GM19455 (cell line): Measurements from ENCODE around the gene DNAJB2.
"Not testable (repeated sequence)": the region's sequence is repeated elsewhere in the genome, so short reads cannot be mapped to it uniquely, and the experiment has no call there.

Source experiments
- ATAC-seq: cut with Tn5 transposase; IDR thresholded peaks from one replicate; pipeline ENCODE4 v1.9.1; 2021; ENCODE audit not compliant: unreplicated experiment

DNAJB2 gene

GRCh38 chr2:219298759-219299371, 19.7 kb downstream of the DNAJB2 start:
- no peak for ATAC-seq

GRCh38 chr2:219299372-219299760, 20.2 kb downstream of the DNAJB2 start:
- no peak for ATAC-seq

- no peak for ATAC-seq
Observed at GRCh38 chr2:219300022-219300421, 20.9 kb downstream of the DNAJB2 start.

GRCh38 chr2:219302412-219302968, 23.3 kb downstream of the DNAJB2 start:
- ATAC-seq = no peak

GRCh38 chr2:219304223-219304622, 25.1 kb downstream of the DNAJB2 start:
- no peak for ATAC-seq

- no peak for ATAC-seq
Observed at GRCh38 chr2:219306047-219306446, 26.9 kb downstream of the DNAJB2 start.

- no peak for ATAC-seq
Observed at GRCh38 chr2:219308142-219309101, 29.3 kb downstream of the DNAJB2 start.

GRCh38 chr2:219309278-219309677, 30.1 kb downstream of the DNAJB2 start, which contains the start of gene PTPRN:
Gene PTPRN, minus strand, starts transcription at chr2:219309401. Its CDS starts 69 bp downstream, at chr2:219309332.
- ATAC-seq = no peak

GRCh38 chr2:219312683-219313263, 33.6 kb downstream of the DNAJB2 start:
- not testable (repeated sequence) for ATAC-seq

- ATAC-seq = no peak
Observed at GRCh38 chr2:219314804-219315468, 35.8 kb downstream of the DNAJB2 start.

GRCh38 chr2:219323434-219323833, 44.3 kb downstream of the DNAJB2 start:
- ATAC-seq = no peak

- no peak for ATAC-seq
Observed at GRCh38 chr2:219325136-219325535, 46.0 kb downstream of the DNAJB2 start.

GRCh38 chr2:219325657-219326315, 46.6 kb downstream of the DNAJB2 start:
- no peak for ATAC-seq

- no peak for ATAC-seq
Observed at GRCh38 chr2:219327719-219328118, 48.6 kb downstream of the DNAJB2 start.

GRCh38 chr2:219331560-219332213, 52.5 kb downstream of the DNAJB2 start:
- ATAC-seq = no peak

GRCh38 chr2:219332542-219332941, 53.4 kb downstream of the DNAJB2 start, which contains the start of gene RESP18:
Gene RESP18, minus strand, starts transcription at chr2:219332744.
- no peak for ATAC-seq

GRCh38 chr2:219334076-219334475, 54.9 kb downstream of the DNAJB2 start:
- no peak for ATAC-seq

- ATAC-seq = no peak
Observed at GRCh38 chr2:219335373-219335786, 56.2 kb downstream of the DNAJB2 start.
